HepG2 (cell line): ENCODE measurements around the gene MC1R. TPM values are rescaled to one million over a fixed set of nuclear protein-coding genes. Genes with fewer than 3 reads are reported as not detected.

ENCODE experiments used
- CEBPB ChIP-seq: IDR thresholded peaks from 2 replicates; pipeline ENCODE4 v1.6.1; 2011; ENCODE audit warnings: low read depth, low read length, improper control_type of control experiment, borderline replicate concordance
- ESRRA ChIP-seq: sonication (generic); formaldehyde crosslinking; IDR thresholded peaks from 2 replicates; pipeline ENCODE4 v1.5.1; 2020; ENCODE audit warnings: mild to moderate bottlenecking, low read depth, missing genetic modification reagents
- GABPB1 ChIP-seq: IDR thresholded peaks from 2 replicates; pipeline ENCODE4 v1.6.1; 2016; ENCODE audit warnings: mild to moderate bottlenecking, missing genetic modification reagents, moderate library complexity, missing compliant biosample characterization
- HIVEP1 ChIP-seq: sonication (generic); formaldehyde crosslinking; IDR thresholded peaks from 2 replicates; pipeline ENCODE4 v1.4.0; 2020; ENCODE audit warnings: mild to moderate bottlenecking, missing genetic modification reagents
- HNRNPLL ChIP-seq: fragments of 200-400 bp; formaldehyde crosslinking; IDR thresholded peaks from 2 replicates; pipeline ENCODE4 v1.6.1; 2017; ENCODE audit warnings: mild to moderate bottlenecking, low read depth, low read length; ENCODE audit not compliant: poor library complexity, severe bottlenecking
- NCOA5 ChIP-seq: sonication (generic); formaldehyde crosslinking; IDR thresholded peaks from 2 replicates; pipeline ENCODE4 v1.4.0; 2020; ENCODE audit warnings: missing genetic modification reagents
- POLR2AphosphoS2 ChIP-seq: IDR thresholded peaks from 2 replicates; pipeline ENCODE4 v1.6.1; 2011; ENCODE audit warnings: low read depth, low read length, improper control_type of control experiment
- SIN3A ChIP-seq: IDR thresholded peaks from 2 replicates; pipeline ENCODE4 v1.6.1; 2011; ENCODE audit warnings: low read depth, mild to moderate bottlenecking, control low read depth, low read length, borderline replicate concordance
- ZNF333 ChIP-seq: sonication (generic); formaldehyde crosslinking; IDR thresholded peaks from 2 replicates; pipeline ENCODE4 v1.4.0; 2020; ENCODE audit warnings: mild to moderate bottlenecking, missing genetic modification reagents, borderline replicate concordance
- ZNF549 ChIP-seq: sonication (generic); formaldehyde crosslinking; IDR thresholded peaks from 2 replicates; pipeline ENCODE4 v1.5.0; 2020; ENCODE audit warnings: missing genetic modification reagents
- ZNF570 ChIP-seq: sonication (generic); formaldehyde crosslinking; IDR thresholded peaks from 2 replicates; pipeline ENCODE4 v1.4.0; 2020; ENCODE audit warnings: mild to moderate bottlenecking, missing genetic modification reagents, borderline replicate concordance
- ZNF720 ChIP-seq: sonication (generic); formaldehyde crosslinking; IDR thresholded peaks from 2 replicates; pipeline ENCODE4 v1.4.0; 2020; ENCODE audit warnings: missing genetic modification reagents
- polyA plus RNA-seq, 8 experiments: library from polyadenylated mRNA; depleted of rRNA in 3 of 8; stranded (reverse) in 7 of 8; unstranded in 1 of 8; fragments of >200 nt; fragmentation: Illumina TruSeq in 4 of 8; extraction: Trizol in 4 of 8; gene quantifications; 2 replicates each; pipeline versions ENCODE4 v1.2.1 to v1.2.3, GENCODE V29; 2011 to 2016; ENCODE audit warnings: low read depth in 4 of 8, missing spikeins in 1 of 8, mixed read lengths in 1 of 8; ENCODE audit not compliant: insufficient read depth in 1 of 8
- total RNA-seq, 5 experiments: library from RNA; depleted of rRNA; stranded (reverse); fragments of >200 nt; fragmentation: Illumina TruSeq; extraction: Trizol; gene quantifications; 2 replicates each; pipeline ENCODE4 v1.2.3, GENCODE V29; 2016; ENCODE audit warnings: low read depth in 1 of 5
- TF ChIP-seq, protein P1 (sequence below): sonication (generic); formaldehyde crosslinking; IDR thresholded peaks from 2 replicates; pipeline ENCODE4 v1.4.0; 2020; ENCODE audit warnings: missing genetic modification reagents, mild to moderate bottlenecking, borderline replicate concordance
- TF ChIP-seq, protein P2 (sequence below): sonication (generic); formaldehyde crosslinking; IDR thresholded peaks from 2 replicates; pipeline ENCODE4 v1.5.0; 2020; ENCODE audit warnings: mild to moderate bottlenecking, missing genetic modification reagents, moderate library complexity
- TF ChIP-seq, protein P3 (sequence below): sonication (generic); formaldehyde crosslinking; IDR thresholded peaks from 2 replicates; pipeline ENCODE4 v1.4.0; 2020; ENCODE audit warnings: mild to moderate bottlenecking, missing genetic modification reagents
- TF ChIP-seq, protein P4 (sequence below): sonication (generic); formaldehyde crosslinking; IDR thresholded peaks from 2 replicates; pipeline ENCODE4 v1.4.0; 2020; ENCODE audit warnings: mild to moderate bottlenecking, missing genetic modification reagents, borderline replicate concordance

Gene MC1R
- total and polyA plus RNA-seq, 2 of the 13 experiments (the other 11 are each of a cell fraction or from before 2014, with no cell fraction given), result 9.1 to 14.8 TPM

DNA sequence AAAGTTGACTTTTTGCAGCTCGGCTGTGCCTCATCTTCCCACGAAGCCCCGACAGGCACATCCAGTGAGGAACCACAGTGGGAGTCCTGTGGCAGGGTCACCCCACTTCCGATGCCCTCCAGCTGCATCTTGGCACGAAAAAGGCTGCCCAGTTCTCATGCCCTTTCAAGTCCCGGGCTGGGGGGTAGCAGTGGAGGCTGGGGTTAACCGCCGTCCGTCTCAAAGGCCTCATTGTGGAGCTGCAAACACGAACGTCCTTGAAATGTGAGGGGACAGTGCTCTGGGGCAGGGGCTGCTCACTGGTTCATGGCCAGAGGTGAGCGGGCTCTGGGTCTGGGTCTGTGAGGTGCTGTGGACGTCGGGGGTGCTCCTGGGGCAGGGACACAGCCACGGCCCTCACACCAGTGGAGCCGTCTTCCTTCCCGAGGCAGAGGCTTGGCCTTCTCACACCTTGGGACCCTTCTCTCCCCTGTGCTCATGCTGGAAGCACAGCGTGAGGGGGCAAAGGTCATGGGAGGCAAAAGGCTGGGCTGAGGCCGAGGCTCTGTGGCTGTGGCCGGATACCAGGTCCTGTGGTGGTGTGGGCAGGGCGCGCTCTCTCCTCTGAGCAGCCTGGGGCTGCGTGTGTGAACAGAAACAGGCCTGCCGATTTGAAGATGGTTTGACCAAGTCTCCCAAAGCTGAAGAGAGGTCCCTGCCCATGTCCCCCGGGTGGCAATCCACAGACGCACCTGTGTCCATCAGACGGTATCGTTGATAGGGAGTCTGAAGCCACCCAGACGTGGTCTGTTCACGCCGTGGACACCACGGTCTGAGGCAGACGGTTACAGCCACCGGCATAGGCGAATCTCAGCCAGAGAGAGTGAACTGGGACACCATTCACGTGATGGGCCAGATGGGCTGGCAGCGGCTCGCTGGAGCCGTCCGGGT is 3.1 kb upstream of the MC1R start (continued):
- TF ChIP-seq, protein P1, sequence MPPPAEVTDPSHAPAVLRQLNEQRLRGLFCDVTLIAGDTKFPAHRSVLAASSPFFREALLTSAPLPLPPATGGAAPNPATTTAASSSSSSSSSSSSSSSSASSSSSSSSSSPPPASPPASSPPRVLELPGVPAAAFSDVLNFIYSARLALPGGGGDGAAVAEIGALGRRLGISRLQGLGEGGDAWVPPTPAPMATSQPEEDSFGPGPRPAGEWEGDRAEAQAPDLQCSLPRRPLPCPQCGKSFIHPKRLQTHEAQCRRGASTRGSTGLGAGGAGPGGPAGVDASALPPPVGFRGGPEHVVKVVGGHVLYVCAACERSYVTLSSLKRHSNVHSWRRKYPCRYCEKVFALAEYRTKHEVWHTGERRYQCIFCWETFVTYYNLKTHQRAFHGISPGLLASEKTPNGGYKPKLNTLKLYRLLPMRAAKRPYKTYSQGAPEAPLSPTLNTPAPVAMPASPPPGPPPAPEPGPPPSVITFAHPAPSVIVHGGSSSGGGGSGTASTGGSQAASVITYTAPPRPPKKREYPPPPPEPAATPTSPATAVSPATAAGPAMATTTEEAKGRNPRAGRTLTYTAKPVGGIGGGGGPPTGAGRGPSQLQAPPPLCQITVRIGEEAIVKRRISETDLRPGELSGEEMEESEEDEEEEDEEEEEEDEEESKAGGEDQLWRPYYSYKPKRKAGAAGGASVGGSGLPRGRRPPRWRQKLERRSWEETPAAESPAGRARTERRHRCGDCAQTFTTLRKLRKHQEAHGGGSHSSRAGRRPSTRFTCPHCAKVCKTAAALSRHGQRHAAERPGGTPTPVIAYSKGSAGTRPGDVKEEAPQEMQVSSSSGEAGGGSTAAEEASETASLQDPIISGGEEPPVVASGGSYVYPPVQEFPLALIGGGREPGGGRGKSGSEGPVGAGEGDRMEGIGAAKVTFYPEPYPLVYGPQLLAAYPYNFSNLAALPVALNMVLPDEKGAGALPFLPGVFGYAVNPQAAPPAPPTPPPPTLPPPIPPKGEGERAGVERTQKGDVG (CRISPR knock-in tag), result peak; percentile 31; the same call in 1 of the 2 replicates
- TF ChIP-seq SIN3A, result no peak
- TF ChIP-seq HIVEP1 (CRISPR knock-in tag), result peak; percentile 89
- TF ChIP-seq GABPB1 (CRISPR knock-in tag), result peak; percentile 70
- 0 out of 2 replicates have a peak, but pooled peaks have one; percentile 66 for TF ChIP-seq ZNF570
- no peak for TF ChIP-seq POLR2AphosphoS2
- peak; percentile 90; the same call in 1 of the 2 replicates for TF ChIP-seq ZNF333 (CRISPR knock-in tag)
- TF ChIP-seq, protein P2, sequence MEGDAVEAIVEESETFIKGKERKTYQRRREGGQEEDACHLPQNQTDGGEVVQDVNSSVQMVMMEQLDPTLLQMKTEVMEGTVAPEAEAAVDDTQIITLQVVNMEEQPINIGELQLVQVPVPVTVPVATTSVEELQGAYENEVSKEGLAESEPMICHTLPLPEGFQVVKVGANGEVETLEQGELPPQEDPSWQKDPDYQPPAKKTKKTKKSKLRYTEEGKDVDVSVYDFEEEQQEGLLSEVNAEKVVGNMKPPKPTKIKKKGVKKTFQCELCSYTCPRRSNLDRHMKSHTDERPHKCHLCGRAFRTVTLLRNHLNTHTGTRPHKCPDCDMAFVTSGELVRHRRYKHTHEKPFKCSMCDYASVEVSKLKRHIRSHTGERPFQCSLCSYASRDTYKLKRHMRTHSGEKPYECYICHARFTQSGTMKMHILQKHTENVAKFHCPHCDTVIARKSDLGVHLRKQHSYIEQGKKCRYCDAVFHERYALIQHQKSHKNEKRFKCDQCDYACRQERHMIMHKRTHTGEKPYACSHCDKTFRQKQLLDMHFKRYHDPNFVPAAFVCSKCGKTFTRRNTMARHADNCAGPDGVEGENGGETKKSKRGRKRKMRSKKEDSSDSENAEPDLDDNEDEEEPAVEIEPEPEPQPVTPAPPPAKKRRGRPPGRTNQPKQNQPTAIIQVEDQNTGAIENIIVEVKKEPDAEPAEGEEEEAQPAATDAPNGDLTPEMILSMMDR (CRISPR knock-in tag), result no peak; the same call in none of the 2 replicates
- TF ChIP-seq HNRNPLL, result peak; percentile 29
- TF ChIP-seq CEBPB, result no peak
- no peak for TF ChIP-seq ZNF720 (CRISPR knock-in tag)
- peak; percentile 97 for TF ChIP-seq ESRRA (CRISPR knock-in tag)
- no peak; the same call in 1 of the 2 replicates for TF ChIP-seq NCOA5 (CRISPR knock-in tag)
- TF ChIP-seq, protein P3, sequence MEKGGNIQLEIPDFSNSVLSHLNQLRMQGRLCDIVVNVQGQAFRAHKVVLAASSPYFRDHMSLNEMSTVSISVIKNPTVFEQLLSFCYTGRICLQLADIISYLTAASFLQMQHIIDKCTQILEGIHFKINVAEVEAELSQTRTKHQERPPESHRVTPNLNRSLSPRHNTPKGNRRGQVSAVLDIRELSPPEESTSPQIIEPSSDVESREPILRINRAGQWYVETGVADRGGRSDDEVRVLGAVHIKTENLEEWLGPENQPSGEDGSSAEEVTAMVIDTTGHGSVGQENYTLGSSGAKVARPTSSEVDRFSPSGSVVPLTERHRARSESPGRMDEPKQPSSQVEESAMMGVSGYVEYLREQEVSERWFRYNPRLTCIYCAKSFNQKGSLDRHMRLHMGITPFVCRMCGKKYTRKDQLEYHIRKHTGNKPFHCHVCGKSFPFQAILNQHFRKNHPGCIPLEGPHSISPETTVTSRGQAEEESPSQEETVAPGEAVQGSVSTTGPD (CRISPR knock-in tag), result peak; percentile 87
- TF ChIP-seq, protein P4, sequence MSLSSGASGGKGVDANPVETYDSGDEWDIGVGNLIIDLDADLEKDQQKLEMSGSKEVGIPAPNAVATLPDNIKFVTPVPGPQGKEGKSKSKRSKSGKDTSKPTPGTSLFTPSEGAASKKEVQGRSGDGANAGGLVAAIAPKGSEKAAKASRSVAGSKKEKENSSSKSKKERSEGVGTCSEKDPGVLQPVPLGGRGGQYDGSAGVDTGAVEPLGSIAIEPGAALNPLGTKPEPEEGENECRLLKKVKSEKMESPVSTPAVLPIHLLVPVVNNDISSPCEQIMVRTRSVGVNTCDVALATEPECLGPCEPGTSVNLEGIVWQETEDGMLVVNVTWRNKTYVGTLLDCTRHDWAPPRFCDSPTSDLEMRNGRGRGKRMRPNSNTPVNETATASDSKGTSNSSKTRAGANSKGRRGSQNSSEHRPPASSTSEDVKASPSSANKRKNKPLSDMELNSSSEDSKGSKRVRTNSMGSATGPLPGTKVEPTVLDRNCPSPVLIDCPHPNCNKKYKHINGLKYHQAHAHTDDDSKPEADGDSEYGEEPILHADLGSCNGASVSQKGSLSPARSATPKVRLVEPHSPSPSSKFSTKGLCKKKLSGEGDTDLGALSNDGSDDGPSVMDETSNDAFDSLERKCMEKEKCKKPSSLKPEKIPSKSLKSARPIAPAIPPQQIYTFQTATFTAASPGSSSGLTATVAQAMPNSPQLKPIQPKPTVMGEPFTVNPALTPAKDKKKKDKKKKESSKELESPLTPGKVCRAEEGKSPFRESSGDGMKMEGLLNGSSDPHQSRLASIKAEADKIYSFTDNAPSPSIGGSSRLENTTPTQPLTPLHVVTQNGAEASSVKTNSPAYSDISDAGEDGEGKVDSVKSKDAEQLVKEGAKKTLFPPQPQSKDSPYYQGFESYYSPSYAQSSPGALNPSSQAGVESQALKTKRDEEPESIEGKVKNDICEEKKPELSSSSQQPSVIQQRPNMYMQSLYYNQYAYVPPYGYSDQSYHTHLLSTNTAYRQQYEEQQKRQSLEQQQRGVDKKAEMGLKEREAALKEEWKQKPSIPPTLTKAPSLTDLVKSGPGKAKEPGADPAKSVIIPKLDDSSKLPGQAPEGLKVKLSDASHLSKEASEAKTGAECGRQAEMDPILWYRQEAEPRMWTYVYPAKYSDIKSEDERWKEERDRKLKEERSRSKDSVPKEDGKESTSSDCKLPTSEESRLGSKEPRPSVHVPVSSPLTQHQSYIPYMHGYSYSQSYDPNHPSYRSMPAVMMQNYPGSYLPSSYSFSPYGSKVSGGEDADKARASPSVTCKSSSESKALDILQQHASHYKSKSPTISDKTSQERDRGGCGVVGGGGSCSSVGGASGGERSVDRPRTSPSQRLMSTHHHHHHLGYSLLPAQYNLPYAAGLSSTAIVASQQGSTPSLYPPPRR (CRISPR knock-in tag), result peak; percentile 82
- peak; percentile 84 for TF ChIP-seq ZNF549 (CRISPR knock-in tag)
